Measurements from ENCODE around the gene DEPDC7.
"Not testable (repeated sequence)": the region's sequence is repeated elsewhere in the genome, so short reads cannot be mapped to it uniquely, and the experiment has no call there.

Gene DEPDC7

GRCh38 chr11:33015621-33016551 is at the start of gene DEPDC7:
Gene DEPDC7, plus strand, starts transcription at chr11:33015878. Its CDS starts 78 bp downstream, at chr11:33015956.
- peak; percentile 84 for ATAC-seq
- Mint-ChIP-seq H3K4me1 (peaks cover 39% of the 10 kb centered on the region), H3K27me3 (peaks cover 17% of the 10 kb centered on the region), H3K27ac (peak within 1 kb of the TSS; percentile 46), H3K36me3 (ENCODE audit: low read depth) (no peaks in the 10 kb centered on the region), H3K4me3 (peak within 1 kb of the TSS; percentile 76), H3K9me3 (no peaks in the 10 kb centered on the region)
- DNase-seq, result peak; percentile 84

GRCh38 chr11:32968541-32968940 is 47.1 kb upstream of the DEPDC7 start:
- ATAC-seq (no peak), DNase-seq (no peak)
- no peak overlapping the region for H3K4me3 Mint-ChIP-seq

GRCh38 chr11:32972233-32972632 is 43.4 kb upstream of the DEPDC7 start:
- H3K27me3 Mint-ChIP-seq, H3K4me3 Mint-ChIP-seq, ATAC-seq, H3K4me1 Mint-ChIP-seq, H3K27ac Mint-ChIP-seq, H3K9me3 Mint-ChIP-seq, DNase-seq: not testable (repeated sequence)
- H3K36me3 Mint-ChIP-seq (ENCODE audit: low read depth), result peaks cover 10% of the 10 kb centered on the region

More at GRCh38 chr11:32968541-32968940, 47.1 kb upstream of the DEPDC7 start:
- H3K4me1 Mint-ChIP-seq, result no peaks in the 10 kb centered on the region
- H3K36me3 Mint-ChIP-seq (ENCODE audit: low read depth), result peaks cover 14% of the 10 kb centered on the region
- no peaks in the 10 kb centered on the region for H3K27me3 Mint-ChIP-seq
- H3K27ac Mint-ChIP-seq, result no peak overlapping the region
- no peaks in the 10 kb centered on the region for H3K9me3 Mint-ChIP-seq

GRCh38 chr11:32972781-32973180 is 42.9 kb upstream of the DEPDC7 start:
- Mint-ChIP-seq H3K27ac (no peak overlapping the region), H3K27me3 (no peaks in the 10 kb centered on the region), H3K4me1 (no peaks in the 10 kb centered on the region), H3K9me3 (no peaks in the 10 kb centered on the region), H3K4me3 (no peak overlapping the region), H3K36me3 (ENCODE audit: low read depth) (peaks cover 10% of the 10 kb centered on the region)
- DNase-seq, result no peak
- ATAC-seq, result no peak

- H3K4me3 Mint-ChIP-seq, result no peak overlapping the region
- H3K4me1 Mint-ChIP-seq, result no peaks in the 10 kb centered on the region
- no peaks in the 10 kb centered on the region for H3K9me3 Mint-ChIP-seq
- H3K36me3 Mint-ChIP-seq (ENCODE audit: low read depth), result peaks cover 1% of the 10 kb centered on the region
- DNase-seq (no peak), ATAC-seq (no peak)
- no peak overlapping the region for H3K27ac Mint-ChIP-seq
- H3K27me3 Mint-ChIP-seq, result no peaks in the 10 kb centered on the region
Observed at GRCh38 chr11:32982626-32983025, 33.1 kb upstream of the DEPDC7 start.

GRCh38 chr11:32983506-32983905 is 32.2 kb upstream of the DEPDC7 start:
- ATAC-seq (no peak), DNase-seq (no peak)
- Mint-ChIP-seq H3K36me3 (ENCODE audit: low read depth) (peaks cover 1% of the 10 kb centered on the region), H3K27ac (no peak overlapping the region), H3K4me1 (no peaks in the 10 kb centered on the region), H3K27me3 (no peaks in the 10 kb centered on the region), H3K9me3 (no peaks in the 10 kb centered on the region), H3K4me3 (no peak overlapping the region)

GRCh38 chr11:32985600-32985999 is 30.1 kb upstream of the DEPDC7 start:
- H3K36me3 Mint-ChIP-seq (ENCODE audit: low read depth), result no peaks in the 10 kb centered on the region
- ATAC-seq (no peak), DNase-seq (no peak)
- H3K27me3 Mint-ChIP-seq, result no peaks in the 10 kb centered on the region
- no peaks in the 10 kb centered on the region for H3K4me1 Mint-ChIP-seq
- H3K9me3 Mint-ChIP-seq, result no peaks in the 10 kb centered on the region
- no peak overlapping the region for H3K4me3 Mint-ChIP-seq
- H3K27ac Mint-ChIP-seq, result no peak overlapping the region

- H3K4me1 Mint-ChIP-seq, result no peaks in the 10 kb centered on the region
- DNase-seq (no peak), ATAC-seq (no peak)
- H3K27me3 Mint-ChIP-seq, result no peaks in the 10 kb centered on the region
- no peak overlapping the region for H3K27ac Mint-ChIP-seq
- H3K9me3 Mint-ChIP-seq, result peaks cover 14% of the 10 kb centered on the region
- H3K4me3 Mint-ChIP-seq, result no peak overlapping the region
- no peaks in the 10 kb centered on the region for H3K36me3 Mint-ChIP-seq (ENCODE audit: low read depth)
Observed at GRCh38 chr11:32987851-32988250, 27.8 kb upstream of the DEPDC7 start.

- ATAC-seq (no peak), DNase-seq (no peak)
- H3K4me3 Mint-ChIP-seq, result no peak overlapping the region
- no peaks in the 10 kb centered on the region for H3K36me3 Mint-ChIP-seq (ENCODE audit: low read depth)
- peaks cover 18% of the 10 kb centered on the region for H3K9me3 Mint-ChIP-seq
- H3K4me1 Mint-ChIP-seq, result no peaks in the 10 kb centered on the region
- H3K27ac Mint-ChIP-seq, result no peak overlapping the region
- no peaks in the 10 kb centered on the region for H3K27me3 Mint-ChIP-seq
Observed at GRCh38 chr11:32990481-32990880, 25.2 kb upstream of the DEPDC7 start.

GRCh38 chr11:32991427-32991826 is 24.3 kb upstream of the DEPDC7 start:
- Mint-ChIP-seq H3K9me3 (peaks cover 18% of the 10 kb centered on the region), H3K4me3 (no peak overlapping the region), H3K27ac (no peak overlapping the region), H3K4me1 (no peaks in the 10 kb centered on the region), H3K36me3 (ENCODE audit: low read depth) (no peaks in the 10 kb centered on the region), H3K27me3 (no peaks in the 10 kb centered on the region)
- no peak for DNase-seq
- no peak for ATAC-seq

GRCh38 chr11:32991898-32992297 is 23.8 kb upstream of the DEPDC7 start:
- Mint-ChIP-seq H3K27ac (no peak overlapping the region), H3K4me3 (no peak overlapping the region), H3K9me3 (peaks cover 18% of the 10 kb centered on the region), H3K4me1 (no peaks in the 10 kb centered on the region), H3K36me3 (ENCODE audit: low read depth) (no peaks in the 10 kb centered on the region), H3K27me3 (no peaks in the 10 kb centered on the region)
- ATAC-seq, result no peak
- DNase-seq, result no peak

- ATAC-seq (no peak), DNase-seq (no peak)
- Mint-ChIP-seq H3K36me3 (ENCODE audit: low read depth) (no peaks in the 10 kb centered on the region), H3K9me3 (peaks cover 11% of the 10 kb centered on the region), H3K27ac (no peak overlapping the region), H3K4me1 (peaks cover 7% of the 10 kb centered on the region), H3K27me3 (peaks cover 2% of the 10 kb centered on the region), H3K4me3 (no peak overlapping the region)
Observed at GRCh38 chr11:33000181-33000580, 15.5 kb upstream of the DEPDC7 start.

GRCh38 chr11:33001281-33001680 is 14.4 kb upstream of the DEPDC7 start:
- Mint-ChIP-seq H3K27ac (no peak overlapping the region), H3K36me3 (ENCODE audit: low read depth) (no peaks in the 10 kb centered on the region), H3K4me1 (peaks cover 18% of the 10 kb centered on the region), H3K9me3 (peaks cover 11% of the 10 kb centered on the region), H3K4me3 (no peak overlapping the region), H3K27me3 (peaks cover 2% of the 10 kb centered on the region)
- no peak for DNase-seq
- ATAC-seq, result no peak

- DNase-seq, result no peak
- Mint-ChIP-seq H3K27me3 (peaks cover 2% of the 10 kb centered on the region), H3K4me1 (peaks cover 23% of the 10 kb centered on the region), H3K36me3 (ENCODE audit: low read depth) (no peaks in the 10 kb centered on the region), H3K27ac (no peak overlapping the region), H3K9me3 (peaks cover 11% of the 10 kb centered on the region), H3K4me3 (no peak overlapping the region)
- no peak for ATAC-seq
Observed at GRCh38 chr11:33001751-33002542, 13.7 kb upstream of the DEPDC7 start.

- H3K9me3 Mint-ChIP-seq, result no peaks in the 10 kb centered on the region
- peaks cover 23% of the 10 kb centered on the region for H3K4me1 Mint-ChIP-seq
- H3K36me3 Mint-ChIP-seq (ENCODE audit: low read depth), result no peaks in the 10 kb centered on the region
- no peak overlapping the region for H3K4me3 Mint-ChIP-seq
- H3K27ac Mint-ChIP-seq, result no peak overlapping the region
- H3K27me3 Mint-ChIP-seq, result no peaks in the 10 kb centered on the region
- ATAC-seq (peak; percentile 63), DNase-seq (no peak)
Observed at GRCh38 chr11:33005175-33005574, 10.5 kb upstream of the DEPDC7 start.

Measured in activated naive CD8-positive, alpha-beta T cell treated with anti-CD3 and anti-CD28 coated beads, Interleukin-2, amount 50 U/mL, for 24 hours (primary cell).